HG03521 (cell line): ENCODE results near the gene OLFM1.

Experiments used
- ATAC-seq: cut with Tn5 transposase; IDR thresholded peaks from one replicate; pipeline ENCODE4 v1.9.1; 2021; ENCODE audit warnings: mild to moderate bottlenecking, moderate library complexity; ENCODE audit not compliant: unreplicated experiment

OLFM1 gene

GRCh38 chr9:135087489-135087792, at the start of gene OLFM1:
OLFM1 (plus strand) TSS chr9:135087668; CDS start chr9:135087990, 322 bp downstream.
- ATAC-seq = no peak

GRCh38 chr9:135038331-135038730, 49.1 kb upstream of the OLFM1 start:
- ATAC-seq = no peak

DNA sequence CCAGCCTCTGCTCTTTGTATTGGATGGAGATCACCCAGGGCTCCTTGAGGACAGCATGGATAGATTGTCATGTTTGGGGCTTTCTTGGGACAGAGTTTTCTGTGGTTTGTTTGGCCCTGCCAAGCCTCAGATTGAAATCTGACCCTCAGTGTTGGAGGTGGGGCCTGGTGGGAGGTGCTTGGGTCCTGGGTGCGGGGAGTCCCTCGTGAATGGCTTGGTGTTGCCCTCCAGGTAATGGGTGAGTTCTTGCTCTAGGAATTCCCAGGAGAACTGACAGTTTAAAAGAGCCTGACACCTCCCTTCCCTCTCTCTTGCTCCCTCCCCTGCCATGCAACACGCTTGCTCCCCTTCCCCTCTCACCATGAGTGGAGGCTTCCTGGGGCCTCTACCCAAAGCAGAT, 48.6 kb upstream of the OLFM1 start:
- ATAC-seq = no peak

DNA sequence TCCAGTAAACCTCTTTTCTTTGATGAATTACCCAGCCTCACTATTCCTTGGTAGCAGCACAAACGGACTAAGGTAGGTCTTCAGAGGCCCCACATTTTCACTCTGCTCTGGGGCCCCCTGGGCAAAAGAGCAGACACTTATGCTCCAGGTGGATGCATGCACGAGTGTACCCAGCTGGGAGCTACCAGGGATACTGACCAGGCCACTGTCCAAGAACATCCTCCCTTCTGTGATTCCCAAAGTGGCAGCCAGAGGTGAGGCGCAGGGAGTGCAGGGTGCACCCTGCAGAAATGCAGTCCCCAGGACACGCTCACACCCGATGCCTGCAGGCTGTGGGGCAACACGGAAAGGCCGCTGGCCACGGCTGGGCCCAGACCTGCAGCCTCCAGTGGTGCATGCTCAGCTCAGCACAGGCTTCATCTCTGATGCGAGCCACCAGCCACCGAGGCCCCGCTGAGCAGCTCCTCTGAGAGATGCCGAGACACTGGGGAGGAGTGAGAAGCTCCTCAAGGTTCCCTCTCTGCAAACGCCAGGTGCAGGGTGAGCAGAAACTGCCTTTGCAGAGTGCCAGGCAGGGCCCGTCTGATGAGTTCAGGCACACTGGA, 48.1 kb upstream of the OLFM1 start:
- no peak for ATAC-seq

DNA sequence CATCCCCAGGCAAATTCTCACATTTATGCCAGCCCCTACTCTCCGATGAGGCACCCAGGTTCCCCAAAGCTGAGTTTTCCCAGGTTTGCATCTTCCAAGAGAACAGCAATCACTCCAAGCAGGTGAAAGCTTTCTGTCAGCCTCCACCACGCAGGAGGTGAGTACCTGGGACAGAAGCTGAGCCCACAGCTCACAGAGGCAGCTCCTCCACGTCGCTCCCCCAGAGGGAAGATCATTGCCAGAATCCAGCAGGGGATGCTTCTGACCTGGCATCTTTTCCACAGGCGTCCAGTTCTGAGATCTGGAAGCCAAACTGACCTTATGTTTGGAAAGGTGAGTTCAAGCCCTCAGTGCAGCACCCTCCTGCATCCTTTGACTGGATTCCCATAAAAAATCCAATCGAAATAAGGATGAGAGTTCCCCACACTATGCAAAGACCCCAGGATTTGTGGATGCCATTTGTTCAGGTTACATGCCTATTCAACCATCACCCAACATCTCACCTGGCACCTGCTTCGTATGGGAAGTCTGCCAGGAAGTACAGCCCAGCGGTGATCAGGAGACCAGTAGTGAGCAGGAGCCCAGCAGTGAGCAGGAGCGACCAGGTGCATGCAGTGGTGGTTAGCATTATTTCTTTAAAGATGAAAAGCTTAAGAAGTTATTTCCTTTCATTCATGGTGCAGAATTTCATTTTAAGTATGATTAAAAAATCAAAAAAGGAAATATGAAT, 47.4 kb upstream of the OLFM1 start:
- ATAC-seq = no peak

GRCh38 chr9:135040892-135041291, 46.6 kb upstream of the OLFM1 start:
- no peak for ATAC-seq

GRCh38 chr9:135043345-135043744, 44.1 kb upstream of the OLFM1 start:
- no peak for ATAC-seq

DNA sequence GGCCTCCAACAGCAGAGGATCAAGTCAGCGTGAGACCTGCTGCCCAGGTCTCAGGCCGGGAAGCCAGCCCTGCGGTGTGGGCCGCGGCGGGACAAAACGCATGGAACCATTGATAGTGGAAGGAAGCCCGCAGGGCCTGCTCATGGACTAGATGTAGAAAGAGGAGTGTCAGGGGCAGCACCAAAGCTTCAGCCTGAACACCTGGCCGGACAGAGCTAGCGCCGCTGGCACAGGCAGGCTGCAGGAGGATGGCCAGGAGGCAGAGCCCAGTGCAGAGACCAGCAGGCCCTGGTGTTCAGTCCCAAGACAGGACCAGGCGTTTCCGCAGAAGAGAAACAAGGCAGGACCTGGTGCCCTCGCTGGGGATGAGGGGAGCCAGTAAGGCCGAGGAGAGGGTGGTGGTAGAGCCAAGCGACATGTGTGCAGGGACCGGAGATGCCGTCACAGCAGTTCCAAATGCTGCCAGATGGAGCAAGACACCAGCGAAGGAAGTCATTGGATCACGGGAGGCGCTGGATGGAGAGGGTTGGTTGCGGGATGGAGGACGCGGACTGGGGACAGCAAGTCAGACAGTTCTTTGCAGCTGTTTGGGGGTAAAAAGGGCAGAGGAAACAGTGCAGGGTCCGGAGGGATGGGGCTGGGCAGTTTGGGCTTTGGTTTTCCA, 42.1 kb upstream of the OLFM1 start:
- ATAC-seq = no peak

- ATAC-seq = no peak
These were observed 41.3 kb upstream of the OLFM1 start for GRCh38 chr9:135045928-135046738.

DNA sequence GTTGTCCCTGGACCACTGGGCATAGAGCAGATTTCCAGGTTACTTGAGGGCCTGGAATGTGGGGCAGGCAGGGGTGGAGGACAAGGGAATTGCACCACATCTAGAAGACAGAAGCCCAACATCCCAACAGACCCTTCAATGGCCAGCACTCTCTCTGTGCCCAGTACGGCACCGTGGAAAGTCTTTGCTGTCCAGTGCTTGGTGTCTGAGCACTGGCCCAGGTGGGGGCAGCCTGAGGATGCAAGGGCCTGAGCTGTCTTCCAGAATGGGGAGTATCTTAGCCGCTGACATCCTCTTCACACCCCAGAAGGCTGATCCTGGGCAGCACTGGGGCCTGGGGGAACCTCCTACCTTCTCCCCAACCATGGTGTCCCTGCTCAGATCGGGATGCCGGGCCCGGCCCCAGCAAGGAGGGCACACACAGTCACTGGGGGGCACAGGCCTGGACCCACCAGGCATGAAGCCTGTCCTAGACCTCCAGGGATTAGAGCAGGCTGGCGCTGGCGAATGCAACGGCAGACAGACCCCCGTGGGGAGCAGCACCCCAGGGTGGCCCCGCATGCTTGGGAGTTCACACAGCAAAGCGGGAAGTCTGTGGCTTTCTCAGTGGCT, 40.6 kb upstream of the OLFM1 start:
- ATAC-seq = no peak

DNA sequence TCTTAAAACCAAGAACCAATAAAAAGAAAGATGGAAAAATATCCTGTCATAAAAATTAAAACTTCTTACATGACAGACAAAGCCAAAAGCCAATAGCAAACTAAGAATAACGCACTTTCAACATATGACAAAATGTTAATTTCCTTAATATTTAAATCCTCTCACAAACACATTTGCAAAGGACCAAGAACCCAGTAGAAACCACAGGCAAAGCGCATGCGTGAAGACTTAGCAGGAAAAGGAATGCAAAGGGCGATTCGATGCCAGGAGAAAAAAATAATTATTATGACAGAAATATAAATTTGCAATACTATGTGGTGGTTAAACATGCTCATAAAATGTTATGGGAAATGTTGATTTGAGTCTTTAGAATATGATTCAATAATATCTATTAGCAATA, 39.9 kb upstream of the OLFM1 start:
- ATAC-seq = no peak

DNA sequence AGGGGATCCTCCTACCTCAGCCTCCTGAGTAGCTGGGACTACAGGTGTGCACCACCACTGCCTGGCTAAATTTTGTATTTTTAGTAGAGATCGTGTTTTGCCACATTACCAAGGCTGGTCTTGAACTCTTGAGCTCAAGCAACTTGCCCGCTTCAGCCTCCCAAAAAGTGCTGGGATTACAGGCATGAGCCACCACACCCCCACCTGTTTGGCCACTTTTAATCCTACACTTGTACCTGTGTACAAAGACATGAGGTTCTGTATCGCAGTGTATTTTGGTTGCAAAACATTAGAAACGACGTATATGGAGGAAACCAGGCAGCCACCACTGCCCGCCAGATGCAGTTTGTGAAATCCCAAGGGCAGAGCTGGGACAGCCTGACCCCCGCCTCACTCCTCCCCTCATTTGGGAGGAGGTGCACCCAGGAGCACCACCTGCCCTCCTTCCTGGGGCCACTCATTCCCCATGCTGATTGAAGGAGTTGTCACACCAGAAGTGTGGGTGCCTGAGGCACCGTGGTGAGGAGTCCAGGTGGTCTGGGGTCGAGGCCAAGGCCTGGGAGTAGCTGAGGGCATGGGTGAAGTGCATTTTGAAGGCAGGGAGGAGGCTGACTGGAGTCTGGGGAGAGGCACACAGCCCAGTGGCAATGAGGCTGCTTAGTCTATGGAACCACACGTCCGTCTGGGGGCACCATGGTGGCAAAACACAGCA, 39.3 kb upstream of the OLFM1 start:
- no peak for ATAC-seq

DNA sequence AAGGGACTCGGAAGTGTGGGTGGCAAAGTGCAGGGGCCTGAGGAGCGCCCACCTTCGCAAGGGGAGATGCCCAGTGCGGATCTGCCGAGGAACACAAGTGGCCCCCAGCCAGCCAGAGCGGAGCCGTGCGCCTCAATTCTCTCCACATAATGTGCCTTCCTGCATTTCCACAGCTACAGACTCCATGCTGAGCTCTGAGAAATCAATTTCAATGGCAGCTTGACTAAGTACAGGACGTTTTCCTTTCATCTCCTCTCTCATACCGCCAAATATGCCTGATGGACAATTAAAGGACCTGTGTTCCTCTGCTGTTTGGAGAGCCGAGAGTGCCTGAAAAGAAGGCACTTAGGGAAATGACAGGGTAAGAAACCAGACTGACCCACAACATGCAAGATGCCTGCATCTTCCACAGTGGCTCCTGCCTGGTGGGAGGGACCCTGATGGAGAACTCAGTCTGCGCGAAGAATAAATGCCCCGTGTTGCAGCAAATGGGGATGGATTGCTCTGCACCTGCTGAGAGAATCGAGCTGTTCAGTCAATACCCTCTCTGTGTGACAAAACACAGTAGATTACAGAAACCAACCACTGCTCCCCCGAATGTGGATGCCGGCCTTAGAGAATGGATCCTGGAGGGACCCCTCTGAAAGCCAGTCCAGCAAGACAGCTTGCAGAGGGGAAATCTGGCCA, 38.6 kb upstream of the OLFM1 start:
- ATAC-seq = no peak

DNA sequence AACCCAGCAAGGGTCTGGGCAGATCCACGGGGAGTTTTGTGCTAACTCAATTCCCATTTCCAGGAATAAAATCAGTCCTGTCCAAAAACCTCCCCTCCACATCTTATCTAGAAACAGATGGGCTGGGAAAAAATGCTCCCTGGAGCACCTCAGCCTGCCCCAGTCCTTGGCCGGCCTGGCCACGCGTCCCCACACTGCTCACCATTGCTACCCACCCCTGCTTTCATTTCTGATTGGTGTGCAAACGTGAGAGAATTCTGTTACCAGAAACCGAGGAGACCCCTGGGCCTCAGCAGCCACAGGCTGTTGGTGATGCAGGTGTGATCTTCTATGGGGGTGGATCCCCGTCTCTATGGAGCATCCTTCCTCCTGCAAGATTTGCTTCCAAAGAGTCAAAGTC, 38.0 kb upstream of the OLFM1 start:
- no peak for ATAC-seq

- no peak for ATAC-seq
These were observed 37.1 kb upstream of the OLFM1 start for GRCh38 chr9:135050072-135050990.

DNA sequence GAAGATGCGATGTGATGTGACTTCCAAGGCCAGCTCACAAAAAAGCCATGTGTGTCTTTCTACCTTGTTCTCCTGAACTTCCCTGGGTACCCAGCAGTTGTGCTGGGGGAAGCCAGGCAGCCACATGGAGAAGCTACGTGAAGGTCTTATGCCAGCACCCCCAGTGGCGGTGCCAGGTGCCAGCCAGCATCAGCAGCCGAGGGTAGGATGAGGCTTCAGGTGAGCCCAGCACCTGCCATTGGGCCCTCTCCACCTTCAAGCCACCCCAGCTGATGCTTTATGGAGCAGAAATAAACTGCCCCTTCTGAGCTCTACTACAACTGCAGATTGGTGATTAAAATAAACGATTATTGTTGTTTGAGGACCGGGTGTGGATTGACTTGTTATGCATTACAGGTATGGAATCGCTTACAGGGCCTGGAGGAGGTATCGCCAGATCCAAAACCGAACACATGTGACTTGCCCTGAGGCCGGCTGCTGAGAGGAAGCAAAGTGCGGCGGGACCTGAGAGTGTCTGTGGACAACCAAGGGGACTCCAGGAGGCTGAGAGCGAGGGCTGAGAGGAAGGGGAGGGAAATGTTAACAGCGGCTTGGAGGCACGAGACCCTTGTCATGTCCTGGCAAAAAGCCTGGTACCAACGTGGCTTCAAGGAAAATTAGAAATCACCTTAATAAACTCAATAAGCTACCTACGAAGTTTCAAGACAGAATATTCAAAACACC, 36.0 kb upstream of the OLFM1 start:
- no peak for ATAC-seq

GRCh38 chr9:135053133-135053532, 34.3 kb upstream of the OLFM1 start:
- no peak for ATAC-seq

- no peak for ATAC-seq
These were observed 32.3 kb upstream of the OLFM1 start for GRCh38 chr9:135055181-135055580.
